Glutamatergic neuron (in vitro differentiated cells): ENCODE measurements around the gene COL13A1. TPM values are rescaled to one million over a fixed set of nuclear protein-coding genes. Genes with fewer than 3 reads are reported as not detected.
A peak's percentile ranks its signal among the peaks of the same experiment; 100 is the strongest.

Experiments
- DNase-seq: peaks from one replicate; pipeline ENCODE4 v3.0.0; 2022
- H3K27ac Mint-ChIP-seq: one replicate; pipeline ENCODE4 v1.8.0; 2020; ENCODE audit warnings: mild to moderate bottlenecking, mixed read lengths, inconsistent platforms; ENCODE audit not compliant: unreplicated experiment
- H3K27me3 Mint-ChIP-seq: one replicate; pipeline ENCODE4 v1.8.0; 2020; ENCODE audit warnings: mild to moderate bottlenecking, moderate library complexity, mixed read lengths, inconsistent platforms; ENCODE audit not compliant: unreplicated experiment
- H3K36me3 Mint-ChIP-seq: one replicate; pipeline ENCODE4 v1.8.0; 2020; ENCODE audit warnings: mild to moderate bottlenecking, mixed read lengths, inconsistent platforms; ENCODE audit not compliant: unreplicated experiment
- H3K4me1 Mint-ChIP-seq: one replicate; pipeline ENCODE4 v1.8.0; 2020; ENCODE audit warnings: mild to moderate bottlenecking, low read depth, mixed read lengths, inconsistent platforms; ENCODE audit not compliant: unreplicated experiment
- H3K4me3 Mint-ChIP-seq: one replicate; pipeline ENCODE4 v1.8.0; 2020; ENCODE audit warnings: mild to moderate bottlenecking, mixed read lengths, inconsistent platforms; ENCODE audit not compliant: unreplicated experiment
- H3K9me3 Mint-ChIP-seq: one replicate; pipeline ENCODE4 v1.8.0; 2020; ENCODE audit warnings: mild to moderate bottlenecking, moderate library complexity, mixed read lengths, inconsistent platforms; ENCODE audit not compliant: unreplicated experiment
- total RNA-seq: library from RNA; stranded (reverse); fragmentation: NEBNext Ultra II Directional; extraction: Animal tissue kit (Norgen Biotek cat#: 25700); gene quantifications from one replicate; pipeline ENCODE4 v1.2.1, GENCODE V29; 2021; ENCODE audit not compliant: unreplicated experiment
- TF ChIP-seq, protein P1 (sequence below): fragments of 200-600 bp; sonication (generic); IDR thresholded peaks from one replicate; pipeline ENCODE4 v1.5.0; 2021; ENCODE audit not compliant: partially characterized antibody, unreplicated experiment

Gene COL13A1
- total RNA-seq, 1 donor from 2014 or later: 8.5 TPM

DNA sequence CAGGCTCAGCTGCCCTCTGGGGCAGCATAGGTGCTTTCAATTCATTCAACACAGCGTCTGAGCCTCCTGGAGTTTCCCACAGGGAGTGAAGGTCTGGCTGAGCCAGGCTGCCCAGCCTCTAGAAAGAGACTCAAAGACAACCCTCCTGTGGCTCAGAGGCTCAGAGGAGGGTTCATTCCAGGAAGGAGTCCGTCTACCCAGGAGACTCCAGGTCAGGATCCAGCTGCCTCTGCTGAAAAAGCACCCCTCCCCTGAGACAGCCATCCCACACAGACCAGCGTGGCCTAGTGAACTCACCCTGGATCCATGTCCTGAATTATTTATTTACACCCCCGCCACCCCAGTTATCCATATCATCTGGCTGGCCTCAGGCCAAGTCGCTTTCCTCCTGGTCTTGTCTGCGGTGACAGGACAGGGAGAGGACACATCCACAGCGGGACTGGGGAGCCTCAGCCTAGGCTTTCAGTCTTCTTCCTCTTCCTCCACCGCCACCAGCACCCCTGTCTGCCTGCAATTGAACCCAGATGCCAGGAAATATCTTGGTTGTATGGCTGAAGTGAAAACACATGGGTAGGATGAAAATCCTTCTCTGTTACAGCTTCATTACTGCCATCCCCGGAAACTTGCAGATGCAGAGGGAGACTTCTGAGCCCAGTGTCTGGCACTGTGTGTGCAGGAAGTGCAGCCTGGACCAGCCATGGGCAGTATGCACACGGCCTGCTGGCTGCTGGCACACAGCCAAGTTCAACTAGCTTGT, 44.0 kb upstream of the COL13A1 start:
- Mint-ChIP-seq H3K27ac (peak overlapping the region; percentile 25), H3K9me3 (peaks cover 3% of the 10 kb centered on the region), H3K36me3 (no peaks in the 10 kb centered on the region), H3K4me3 (peak overlapping the region; percentile 8), H3K27me3 (peaks cover 9% of the 10 kb centered on the region), H3K4me1 (peaks cover 19% of the 10 kb centered on the region)
- TF ChIP-seq, protein P1, sequence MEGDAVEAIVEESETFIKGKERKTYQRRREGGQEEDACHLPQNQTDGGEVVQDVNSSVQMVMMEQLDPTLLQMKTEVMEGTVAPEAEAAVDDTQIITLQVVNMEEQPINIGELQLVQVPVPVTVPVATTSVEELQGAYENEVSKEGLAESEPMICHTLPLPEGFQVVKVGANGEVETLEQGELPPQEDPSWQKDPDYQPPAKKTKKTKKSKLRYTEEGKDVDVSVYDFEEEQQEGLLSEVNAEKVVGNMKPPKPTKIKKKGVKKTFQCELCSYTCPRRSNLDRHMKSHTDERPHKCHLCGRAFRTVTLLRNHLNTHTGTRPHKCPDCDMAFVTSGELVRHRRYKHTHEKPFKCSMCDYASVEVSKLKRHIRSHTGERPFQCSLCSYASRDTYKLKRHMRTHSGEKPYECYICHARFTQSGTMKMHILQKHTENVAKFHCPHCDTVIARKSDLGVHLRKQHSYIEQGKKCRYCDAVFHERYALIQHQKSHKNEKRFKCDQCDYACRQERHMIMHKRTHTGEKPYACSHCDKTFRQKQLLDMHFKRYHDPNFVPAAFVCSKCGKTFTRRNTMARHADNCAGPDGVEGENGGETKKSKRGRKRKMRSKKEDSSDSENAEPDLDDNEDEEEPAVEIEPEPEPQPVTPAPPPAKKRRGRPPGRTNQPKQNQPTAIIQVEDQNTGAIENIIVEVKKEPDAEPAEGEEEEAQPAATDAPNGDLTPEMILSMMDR: no peak
- DNase-seq: peak; percentile 30

DNA sequence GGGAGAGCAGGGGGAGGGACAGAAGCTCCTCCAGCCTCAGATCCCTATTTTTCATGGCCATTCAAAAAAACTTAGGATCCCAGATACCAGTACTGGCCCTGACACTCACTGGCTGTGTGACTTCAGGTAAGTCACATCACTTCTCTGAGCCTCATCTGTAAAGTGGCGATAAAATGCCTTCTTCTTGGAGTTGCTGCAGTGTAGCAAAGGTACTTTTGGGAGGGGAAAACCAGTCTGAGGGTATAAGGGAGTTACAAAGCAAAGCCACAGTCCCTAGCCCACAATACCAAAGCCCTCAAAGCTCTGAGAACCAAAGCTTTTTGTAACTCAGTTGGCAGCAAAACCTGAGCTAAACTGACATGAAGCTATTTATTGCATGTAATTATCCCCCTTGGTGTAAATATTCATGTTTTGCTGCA, 43.4 kb upstream of the COL13A1 start:
- no peak for DNase-seq
- Mint-ChIP-seq H3K4me1 (peaks cover 19% of the 10 kb centered on the region), H3K27ac (no peak overlapping the region), H3K27me3 (peaks cover 5% of the 10 kb centered on the region), H3K4me3 (no peak overlapping the region), H3K36me3 (no peaks in the 10 kb centered on the region), H3K9me3 (peaks cover 3% of the 10 kb centered on the region)
- TF ChIP-seq, protein P1: no peak

DNA sequence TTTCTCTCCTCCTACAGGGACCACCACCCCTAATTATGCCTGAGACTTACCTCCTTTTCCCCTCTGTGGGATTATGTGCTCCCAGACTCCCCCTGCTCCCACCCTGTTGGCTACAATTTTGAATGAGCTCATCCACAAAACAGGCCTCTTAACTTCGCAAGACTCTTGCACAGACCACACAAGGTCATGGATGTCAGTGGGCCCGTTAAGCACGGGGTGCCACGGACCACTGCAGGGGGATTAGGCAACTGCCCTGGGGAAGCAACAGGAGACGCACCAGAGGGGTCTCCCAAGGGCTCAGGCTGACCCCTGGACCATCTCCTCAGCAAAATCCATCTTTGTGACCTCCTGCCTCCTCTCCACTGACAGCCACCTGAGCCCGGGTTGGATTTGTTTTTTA, 42.1 kb upstream of the COL13A1 start:
- H3K36me3 Mint-ChIP-seq: no peaks in the 10 kb centered on the region
- no peak overlapping the region for H3K27ac Mint-ChIP-seq
- H3K9me3 Mint-ChIP-seq: peaks cover 3% of the 10 kb centered on the region
- DNase-seq: no peak
- H3K27me3 Mint-ChIP-seq: peaks cover 5% of the 10 kb centered on the region
- no peak overlapping the region for H3K4me3 Mint-ChIP-seq
- TF ChIP-seq, protein P1: no peak
- peaks cover 20% of the 10 kb centered on the region for H3K4me1 Mint-ChIP-seq

DNA sequence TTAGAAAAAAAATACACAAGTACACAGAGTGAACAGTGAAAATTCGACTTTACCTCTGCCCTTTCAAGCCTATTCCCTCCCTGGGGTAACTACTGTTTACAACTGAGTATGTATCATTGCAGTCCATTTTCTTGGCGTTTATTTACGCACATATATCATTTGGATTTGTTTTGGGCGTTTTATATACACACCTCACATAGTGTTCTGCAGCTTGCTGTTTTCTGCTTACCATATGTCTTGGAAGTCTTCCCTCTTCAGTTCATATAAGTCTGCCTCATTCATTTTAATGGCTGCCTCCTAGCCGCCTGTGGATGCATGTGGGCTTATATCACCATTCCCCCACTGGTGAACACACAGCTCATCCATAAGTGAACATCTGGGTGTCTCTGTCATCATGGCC, 41.6 kb upstream of the COL13A1 start:
- peaks cover 22% of the 10 kb centered on the region for H3K4me1 Mint-ChIP-seq
- TF ChIP-seq, protein P1: no peak
- H3K4me3 Mint-ChIP-seq: no peak overlapping the region
- peaks cover 4% of the 10 kb centered on the region for H3K27me3 Mint-ChIP-seq
- H3K36me3 Mint-ChIP-seq: no peaks in the 10 kb centered on the region
- no peak overlapping the region for H3K27ac Mint-ChIP-seq
- DNase-seq: no peak
- peaks cover 3% of the 10 kb centered on the region for H3K9me3 Mint-ChIP-seq

DNA sequence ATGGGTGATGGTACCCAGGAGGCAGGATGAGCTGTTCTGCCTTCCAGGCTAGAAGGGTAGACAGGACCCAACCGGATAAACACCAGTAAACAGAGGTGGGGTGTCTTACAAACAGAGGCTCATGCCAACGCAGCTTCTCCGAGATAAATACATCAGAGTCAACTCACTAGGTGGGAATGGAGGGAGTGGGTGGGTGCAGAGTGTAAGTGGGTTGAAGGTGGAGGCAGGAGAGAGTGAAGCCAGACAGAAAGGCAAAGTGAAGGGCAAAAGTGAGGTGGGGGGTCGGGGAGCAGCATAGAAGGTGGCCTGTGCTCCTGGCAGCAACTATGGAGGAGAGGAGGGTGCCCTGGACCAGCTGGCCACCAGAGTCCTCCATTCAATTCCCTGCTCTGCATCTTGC, 40.4 kb upstream of the COL13A1 start:
- peaks cover 7% of the 10 kb centered on the region for H3K27me3 Mint-ChIP-seq
- peaks cover 25% of the 10 kb centered on the region for H3K4me1 Mint-ChIP-seq
- peaks cover 7% of the 10 kb centered on the region for H3K9me3 Mint-ChIP-seq
- TF ChIP-seq, protein P1: no peak
- no peak overlapping the region for H3K27ac Mint-ChIP-seq
- no peak for DNase-seq
- H3K4me3 Mint-ChIP-seq: no peak overlapping the region
- no peaks in the 10 kb centered on the region for H3K36me3 Mint-ChIP-seq
